Thoracic aorta (tissue), 2 donors: ENCODE data around the gene EPHA5. TPM values are rescaled to one million over a fixed set of nuclear protein-coding genes. Genes with fewer than 3 reads are reported as not detected.

Experiments
- ATAC-seq: fragments of 150-250 bp; one replicate; pipeline ENCODE4 v1.8.0; 2017; ENCODE audit warnings: low read depth; ENCODE audit not compliant: insufficient number of reproducible peaks, low FRiP score
- DNase-seq: peaks from one replicate; pipeline ENCODE4 v3.0.0-alpha.2; 2020; ENCODE audit warnings: low spot score
- H3K27ac ChIP-seq, 2 donors: fragments of 200-600 bp; sonication (generic); 1 replicate in 1 of 2; 2 replicates in 1 of 2; pipeline ENCODE4 v1.5.1; 2016; ENCODE audit warnings: mild to moderate bottlenecking in 2 of 2, moderate library complexity in 2 of 2
- H3K27me3 ChIP-seq: fragments of 200-600 bp; sonication (generic); replicated peaks from 2 replicates; pipeline ENCODE4 v1.6.0; 2016; ENCODE audit warnings: mild to moderate bottlenecking; ENCODE audit not compliant: insufficient read depth
- H3K36me3 ChIP-seq: fragments of 200-600 bp; sonication (generic); one replicate; pipeline ENCODE4 v1.5.1; 2016
- H3K4me1 ChIP-seq, 2 donors: fragments of 200-600 bp; sonication (generic); 1 replicate in 1 of 2; 2 replicates in 1 of 2; pipeline versions ENCODE4 v1.5.1 to v1.6.0; 2016; ENCODE audit warnings: low read depth in 2 of 2, mild to moderate bottlenecking in 1 of 2; ENCODE audit not compliant: control insufficient read depth in 1 of 2
- H3K4me3 ChIP-seq: fragments of 200-600 bp; sonication (generic); 2 replicates; pipeline ENCODE4 v1.5.1; 2016; ENCODE audit warnings: mild to moderate bottlenecking
- H3K9me3 ChIP-seq: fragments of 200-600 bp; sonication (generic); 2 replicates; pipeline ENCODE4 v1.5.1; 2016
- CTCF ChIP-seq: fragments of 200-600 bp; sonication (generic); IDR thresholded peaks from one replicate; pipeline ENCODE4 v1.5.1; 2019; ENCODE audit warnings: antibody characterized with exemption
- total RNA-seq, 2 donors: library from RNA; depleted of rRNA; stranded (reverse); fragments of >200 nt; gene quantifications; one replicate each; pipeline versions ENCODE4 v1.1.0 to v1.2.3, GENCODE V29; 2016

Gene EPHA5
- total RNA-seq, 2 donors from 2014 or later = 0.27 to 0.92 TPM

GRCh38 chr4:65367306-65367705, 303.0 kb downstream of the EPHA5 start:
- Histone ChIP-seq H3K27me3 (no peaks in the 10 kb centered on the region), H3K4me3 (no peak overlapping the region), H3K9me3 (no peaks in the 10 kb centered on the region), H3K36me3 (no peaks in the 10 kb centered on the region), H3K27ac (no peak overlapping the region), H3K4me1 (no peaks in the 10 kb centered on the region)
- no peak for TF ChIP-seq CTCF
- DNase-seq (no peak), ATAC-seq (no peak)

- DNase-seq = no peak
- no peak for ATAC-seq
- Histone ChIP-seq H3K27me3 (no peaks in the 10 kb centered on the region), H3K9me3 (no peaks in the 10 kb centered on the region), H3K4me3 (no peak overlapping the region), H3K4me1 (no peaks in the 10 kb centered on the region), H3K36me3 (no peaks in the 10 kb centered on the region), H3K27ac (no peak overlapping the region)
- TF ChIP-seq CTCF = no peak
Measured at GRCh38 chr4:65358914-65359313, 311.4 kb downstream of the EPHA5 start.

- no peaks in the 10 kb centered on the region for H3K4me1 ChIP-seq
- ATAC-seq = no peak
- no peaks in the 10 kb centered on the region for H3K36me3 ChIP-seq
- DNase-seq = no peak
- no peak overlapping the region for H3K27ac ChIP-seq
- H3K4me3 ChIP-seq = no peak overlapping the region
- H3K27me3 ChIP-seq = no peaks in the 10 kb centered on the region
- H3K9me3 ChIP-seq = no peaks in the 10 kb centered on the region
- TF ChIP-seq CTCF = no peak
Measured at GRCh38 chr4:65353098-65353497, 317.2 kb downstream of the EPHA5 start.

- no peaks in the 10 kb centered on the region for H3K4me1 ChIP-seq
- H3K9me3 ChIP-seq = no peaks in the 10 kb centered on the region
- TF ChIP-seq CTCF = no peak
- no peaks in the 10 kb centered on the region for H3K27me3 ChIP-seq
- no peak for DNase-seq
- no peak overlapping the region for H3K27ac ChIP-seq
- H3K36me3 ChIP-seq = no peaks in the 10 kb centered on the region
- H3K4me3 ChIP-seq = no peak overlapping the region
- ATAC-seq = no peak
Measured at GRCh38 chr4:65344278-65344825, 325.9 kb downstream of the EPHA5 start.

GRCh38 chr4:65343342-65343741, 326.9 kb downstream of the EPHA5 start:
- Histone ChIP-seq H3K27ac (no peak overlapping the region), H3K9me3 (no peaks in the 10 kb centered on the region), H3K4me3 (no peak overlapping the region), H3K27me3 (no peaks in the 10 kb centered on the region), H3K36me3 (no peaks in the 10 kb centered on the region), H3K4me1 (no peaks in the 10 kb centered on the region)
- TF ChIP-seq CTCF = no peak
- DNase-seq = no peak
- no peak for ATAC-seq
